Amniotic stem cell (primary cell): ENCODE results near the gene CTSS.
A peak's percentile ranks its signal among the peaks of the same experiment; 100 is the strongest.
"Not testable (repeated sequence)": the region's sequence is repeated elsewhere in the genome, so short reads cannot be mapped to it uniquely, and the experiment has no call there.

Source experiments
- DNase-seq: peaks from one replicate; lab custom pipeline; 2025; lab: John Stamatoyannopoulos, UW

CTSS gene

GRCh38 chr1:150775276-150775675 lies 9.7 kb upstream of the CTSS start:
- DNase-seq = no peak

- no peak for DNase-seq
Observed at GRCh38 chr1:150772326-150772725, 6.7 kb upstream of the CTSS start.

- not testable (repeated sequence) for DNase-seq
Observed at GRCh38 chr1:150767704-150768103, 2.1 kb upstream of the CTSS start.

- not testable (repeated sequence) for DNase-seq
Observed at GRCh38 chr1:150765977-150766301, 361 bp upstream of the CTSS start.

GRCh38 chr1:150764617-150765101 lies 919 bp downstream of the CTSS start:
- peak; percentile 37 for DNase-seq

- DNase-seq = no peak
Observed at GRCh38 chr1:150763018-150763417, 2.6 kb downstream of the CTSS start.

- DNase-seq = no peak
Observed at GRCh38 chr1:150762552-150762951, 3.0 kb downstream of the CTSS start.

- no peak for DNase-seq
Observed at GRCh38 chr1:150761801-150762200, 3.8 kb downstream of the CTSS start.

- no peak for DNase-seq
Observed at GRCh38 chr1:150760013-150760412, 5.6 kb downstream of the CTSS start.

GRCh38 chr1:150753416-150753815 lies 12.2 kb downstream of the CTSS start:
- no peak for DNase-seq

- no peak for DNase-seq
Observed at GRCh38 chr1:150751443-150751842, 14.1 kb downstream of the CTSS start.

GRCh38 chr1:150749720-150750311 lies 15.8 kb downstream of the CTSS start:
- no peak for DNase-seq

GRCh38 chr1:150748878-150749719 lies 16.5 kb downstream of the CTSS start:
- no peak for DNase-seq

- no peak for DNase-seq
Observed at GRCh38 chr1:150730130-150730721, 35.4 kb downstream of the CTSS start.

- no peak for DNase-seq
Observed at GRCh38 chr1:150724336-150724735, 41.2 kb downstream of the CTSS start.

- no peak for DNase-seq
Observed at GRCh38 chr1:150720703-150721102, 44.9 kb downstream of the CTSS start, which contains the start of gene HORMAD1. TSS of gene HORMAD1 (minus strand) at chr1:150720895. CDS start at chr1:150719505, 1,390 bp downstream.

- DNase-seq = no peak
Observed at GRCh38 chr1:150720098-150720497, 45.5 kb downstream of the CTSS start.

- no peak for DNase-seq
Observed at GRCh38 chr1:150718225-150718891, 47.2 kb downstream of the CTSS start.

GRCh38 chr1:150709031-150709430 lies 56.5 kb downstream of the CTSS start:
- DNase-seq = not testable (repeated sequence)

GRCh38 chr1:150708595-150708994 lies 57.0 kb downstream of the CTSS start:
- no peak for DNase-seq

- DNase-seq = no peak
Observed at GRCh38 chr1:150706091-150706490, 59.5 kb downstream of the CTSS start.

GRCh38 chr1:150703427-150703826 lies 62.2 kb downstream of the CTSS start:
- DNase-seq = no peak
